Tongue (tissue), 2 donors: Measurements from ENCODE around the gene CHCHD3. TPM values are rescaled to one million over a fixed set of nuclear protein-coding genes. Genes with fewer than 3 reads are reported as not detected.
A peak's percentile ranks its signal among the peaks of the same experiment; 100 is the strongest.
"Not testable (repeated sequence)": the region's sequence is repeated elsewhere in the genome, so short reads cannot be mapped to it uniquely, and the experiment has no call there.

Experiments
- DNase-seq: peaks from one replicate; pipeline ENCODE4 v3.0.0-alpha.2; 2015
- total RNA-seq: library from RNA; depleted of rRNA; stranded (reverse); fragments of >200 nt; gene quantifications from one replicate; pipeline ENCODE4 v1.2.3, GENCODE V29; 2014

Gene CHCHD3
- total RNA-seq, 1 donor from 2014 or later = 123 TPM

DNA sequence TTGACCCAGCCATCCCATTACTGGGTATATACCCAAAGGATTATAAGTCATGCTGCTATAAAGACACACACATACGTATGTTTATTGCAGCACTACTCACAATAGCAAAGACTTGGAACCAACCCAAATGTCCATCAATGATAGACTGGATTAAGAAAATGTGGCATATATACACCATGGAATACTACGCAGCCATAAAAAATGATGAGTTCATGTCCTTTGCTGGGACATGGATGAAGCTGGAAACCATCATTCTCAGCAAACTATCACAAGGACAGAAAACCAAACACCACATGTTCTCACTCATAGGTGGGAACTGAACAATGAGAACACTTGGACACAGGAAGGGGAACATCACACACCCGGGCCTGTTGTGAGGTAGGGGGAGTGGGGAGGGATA lies 179.6 kb downstream of the CHCHD3 start:
- DNase-seq = not testable (repeated sequence)

DNA sequence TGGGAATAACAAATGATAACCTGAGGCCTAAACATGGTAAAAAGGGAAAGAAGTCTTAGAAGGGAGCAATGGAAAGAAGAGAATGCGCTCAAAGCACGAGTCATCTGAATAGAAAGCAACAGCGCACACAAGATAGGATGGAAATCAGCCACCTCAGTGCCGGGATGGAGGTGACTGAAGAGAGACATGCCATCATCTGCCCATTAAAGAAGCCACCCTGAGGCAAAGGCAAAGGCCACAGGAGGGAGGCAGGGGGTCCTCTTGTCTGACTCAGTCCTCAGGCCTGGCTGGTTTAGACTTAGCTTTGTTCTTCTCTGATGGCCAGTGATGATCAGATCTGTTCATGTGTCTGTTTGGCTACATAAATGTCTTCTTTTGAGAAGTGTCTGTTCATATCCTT lies 180.6 kb downstream of the CHCHD3 start:
- DNase-seq = no peak

DNA sequence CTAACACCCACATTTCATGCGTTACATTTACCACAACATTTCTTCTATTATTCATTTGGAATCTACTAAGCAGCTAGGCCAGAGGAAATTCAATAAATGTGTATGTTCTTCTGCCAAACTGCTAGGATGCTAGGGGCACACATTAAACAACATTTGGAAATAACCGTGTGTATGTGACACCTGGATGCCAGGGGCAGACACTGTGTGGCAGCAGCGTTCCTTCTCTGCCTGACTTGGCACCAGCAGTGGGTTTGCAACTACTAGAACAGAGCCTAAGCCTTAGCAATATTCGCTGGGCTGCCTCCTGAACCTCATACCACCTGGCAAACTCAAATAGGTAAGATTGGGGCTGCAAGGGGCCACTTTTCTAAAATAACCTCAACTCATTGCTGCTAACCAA lies 182.1 kb downstream of the CHCHD3 start:
- DNase-seq = no peak

DNA sequence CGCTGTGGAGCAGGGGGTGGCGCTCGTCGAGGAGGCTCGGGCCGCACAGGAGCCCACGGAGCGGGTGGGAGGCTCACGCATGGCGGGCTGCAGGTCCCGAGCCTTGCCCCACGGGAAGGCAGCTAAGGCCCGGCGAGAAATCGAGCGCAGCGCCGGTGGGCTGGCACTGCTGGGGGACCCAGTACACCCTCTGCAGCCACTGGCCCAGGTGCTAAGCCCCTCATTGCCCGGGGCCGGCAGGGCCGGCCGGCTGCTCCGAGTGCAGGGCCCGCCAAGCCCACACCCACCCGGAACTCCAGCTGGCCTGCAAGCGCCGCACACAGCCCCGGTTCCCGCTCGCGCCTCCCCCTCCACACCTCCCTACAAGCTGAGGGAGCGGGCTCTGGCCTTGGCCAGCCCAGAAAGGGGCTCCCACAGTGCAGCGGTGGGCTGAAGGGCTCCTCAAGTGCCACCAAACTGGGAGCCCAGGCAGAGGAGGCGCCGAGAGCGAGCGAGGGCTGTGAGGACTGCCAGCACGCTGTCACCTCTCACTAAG lies 183.2 kb downstream of the CHCHD3 start:
- DNase-seq = not testable (repeated sequence)

DNA sequence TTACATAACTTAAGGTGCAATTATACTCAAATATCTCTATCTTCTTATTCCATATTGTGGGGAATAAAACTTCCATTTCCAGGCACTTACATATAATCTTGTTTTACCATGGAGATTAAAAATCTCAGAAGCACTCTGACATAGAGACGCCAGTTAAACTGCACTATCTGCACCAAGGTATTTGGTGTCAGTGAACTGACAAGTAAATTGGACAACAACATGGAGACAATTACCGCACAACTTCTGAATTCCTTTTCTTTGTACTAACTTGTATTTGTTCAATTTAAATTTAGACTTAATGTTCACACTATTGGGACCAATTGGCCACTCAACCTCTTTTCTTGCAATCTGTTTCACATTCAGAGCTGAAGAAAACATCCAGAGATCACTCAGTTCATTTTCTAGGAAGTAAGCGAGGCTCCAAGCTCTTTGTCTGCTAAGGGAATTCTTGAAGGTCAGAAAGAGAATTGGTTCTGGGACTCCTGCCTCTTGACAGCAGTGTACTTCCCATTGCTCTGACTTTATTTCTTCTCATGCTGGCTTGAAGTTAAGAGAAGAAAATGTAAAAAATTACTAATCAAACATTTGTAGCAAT lies 184.7 kb downstream of the CHCHD3 start:
- DNase-seq = peak; percentile 11

DNA sequence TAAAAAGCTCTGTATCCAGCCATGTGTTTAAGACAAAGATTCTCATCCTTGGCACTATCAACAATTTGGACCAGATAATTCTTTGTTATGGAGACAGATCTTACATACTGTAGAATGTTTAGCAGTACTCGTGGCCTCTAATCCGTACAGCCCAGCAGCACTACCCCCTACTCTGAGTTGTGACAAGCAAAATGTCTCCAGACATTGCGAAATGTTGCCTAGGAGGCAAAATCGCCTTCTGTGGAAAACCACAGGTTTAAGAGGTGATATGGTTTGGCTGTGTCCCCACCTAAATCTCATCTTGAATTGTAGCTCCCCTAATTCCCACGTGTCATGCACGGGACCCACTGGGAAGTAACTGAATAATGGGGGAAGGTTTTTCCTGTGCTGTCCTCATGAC lies 186.7 kb downstream of the CHCHD3 start:
- DNase-seq = no peak

DNA sequence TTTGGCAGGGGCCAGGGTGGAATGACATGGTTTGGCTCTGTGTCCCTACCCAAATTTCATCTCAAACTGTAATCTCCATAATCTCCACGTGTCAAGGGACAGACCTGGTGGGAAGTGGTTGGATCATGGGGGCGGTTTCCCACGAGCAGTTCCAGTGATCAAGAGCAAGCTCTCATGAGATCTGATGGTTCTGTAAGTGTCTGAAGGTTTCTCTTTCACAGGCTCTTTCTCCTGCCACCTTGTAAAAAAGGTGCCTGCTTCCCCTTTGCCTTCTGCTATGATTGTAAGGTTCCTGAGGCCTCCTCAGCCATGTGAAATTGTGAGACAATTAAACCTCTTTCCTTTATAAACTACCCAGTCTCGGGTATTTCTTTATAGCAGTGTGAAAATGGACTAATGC lies 188.3 kb downstream of the CHCHD3 start:
- no peak for DNase-seq

DNA sequence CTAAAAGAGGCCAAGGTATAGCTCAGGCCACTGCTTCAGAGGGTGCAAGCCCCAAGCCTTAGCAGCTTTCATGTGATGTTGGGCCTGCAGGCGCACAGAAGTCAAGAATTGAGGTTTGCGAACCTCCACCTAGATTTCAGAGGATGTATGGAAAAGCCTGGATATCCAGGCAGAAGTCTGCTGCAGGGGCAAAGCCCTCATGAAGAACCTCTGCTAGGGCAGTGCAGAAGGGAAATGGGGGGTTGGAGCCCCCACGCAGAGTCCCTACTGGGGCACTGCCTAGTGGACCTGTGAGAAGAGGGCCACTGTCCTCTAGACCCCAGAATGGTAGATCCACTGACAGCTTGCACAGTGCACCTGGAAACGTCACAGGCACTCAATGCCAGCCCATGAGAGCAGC lies 189.1 kb downstream of the CHCHD3 start:
- not testable (repeated sequence) for DNase-seq

DNA sequence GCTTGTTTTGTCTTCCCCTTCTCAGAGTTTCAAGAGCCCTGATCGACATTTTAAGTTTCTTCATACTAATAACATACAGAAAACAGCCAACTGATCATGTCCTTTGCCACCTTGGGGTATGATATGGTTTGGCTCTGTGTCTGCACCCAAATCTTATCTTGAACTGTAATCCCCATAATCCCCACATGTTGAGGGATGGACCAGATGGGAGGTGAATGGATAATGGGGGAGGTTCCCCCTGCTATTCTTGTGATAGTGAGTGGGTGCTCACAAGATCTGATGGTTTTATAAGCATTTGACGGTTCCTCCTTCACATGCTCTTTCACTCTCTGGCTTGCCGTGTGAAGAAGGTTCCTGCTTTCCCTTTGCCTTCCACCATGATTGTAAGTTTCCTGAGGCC lies 190.3 kb downstream of the CHCHD3 start:
- DNase-seq = no peak

DNA sequence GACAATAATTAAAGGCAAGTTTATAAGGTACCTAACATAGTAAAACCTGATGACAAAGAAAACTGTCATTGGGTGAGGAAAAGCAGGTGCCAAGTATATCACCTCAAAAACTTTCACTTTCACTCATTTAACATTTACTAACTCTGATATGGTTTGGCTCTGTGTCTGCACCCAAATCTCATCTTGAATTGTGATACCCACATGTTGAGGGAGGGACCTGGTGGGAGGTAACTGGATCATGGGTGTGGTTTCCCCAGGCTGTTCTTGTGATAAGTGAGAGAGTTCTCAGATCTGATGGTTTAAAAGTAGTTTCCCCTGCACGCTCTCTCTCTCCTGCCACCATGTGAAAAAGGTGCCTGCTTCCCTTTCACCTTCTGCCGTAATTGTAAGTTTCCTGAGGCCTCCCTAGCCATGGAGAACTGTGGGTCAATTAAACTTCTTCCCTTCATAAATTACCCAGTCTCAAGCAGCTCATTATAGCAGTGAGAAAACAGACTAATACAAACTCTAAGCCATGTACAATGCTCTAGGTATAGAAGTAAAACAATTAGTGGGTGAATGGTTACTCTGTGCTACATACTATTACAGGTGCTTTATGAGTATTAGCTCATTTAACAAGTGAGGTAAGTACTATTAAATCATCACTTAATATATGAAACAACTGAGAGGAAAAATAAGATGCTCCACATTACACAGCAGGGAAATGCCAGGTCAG lies 199.0 kb downstream of the CHCHD3 start:
- no peak for DNase-seq

DNA sequence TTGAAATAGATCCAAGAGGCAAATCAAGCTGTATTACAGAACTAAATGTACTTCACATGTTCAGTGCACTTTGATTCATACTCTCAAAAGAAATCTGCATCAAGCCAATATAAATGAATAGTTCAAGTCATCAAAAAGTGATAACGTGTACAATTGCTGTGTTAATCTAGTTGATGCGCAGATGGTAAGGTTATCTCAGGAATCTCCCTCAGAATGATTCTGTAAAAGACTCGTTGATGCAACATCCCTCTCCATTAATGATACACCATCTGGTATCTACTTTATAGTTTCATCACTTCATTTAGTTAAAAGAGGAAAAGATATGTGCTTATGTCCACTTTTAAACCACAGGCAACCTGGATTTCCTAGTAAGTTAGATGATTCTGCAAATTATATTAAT lies 200.6 kb downstream of the CHCHD3 start:
- DNase-seq = no peak

DNA sequence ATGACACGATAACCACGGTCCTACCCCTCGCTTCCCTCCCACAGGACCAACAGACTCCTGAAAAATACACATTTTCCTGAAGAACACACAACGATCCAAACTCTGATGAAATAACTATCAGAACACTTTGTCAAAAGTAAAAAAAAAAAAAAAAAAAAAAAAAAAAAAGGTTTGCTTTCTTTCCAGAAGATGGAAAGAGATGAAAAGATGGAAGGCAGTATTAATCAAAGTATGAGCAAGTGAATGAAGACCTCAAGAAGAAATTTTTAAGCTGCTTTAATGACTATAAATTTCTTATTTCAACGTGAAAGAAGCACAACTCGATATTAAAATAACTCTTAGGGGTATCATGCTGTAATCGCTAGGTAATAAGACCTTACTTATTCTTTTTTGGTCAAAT lies 202.3 kb downstream of the CHCHD3 start:
- DNase-seq = no peak

DNA sequence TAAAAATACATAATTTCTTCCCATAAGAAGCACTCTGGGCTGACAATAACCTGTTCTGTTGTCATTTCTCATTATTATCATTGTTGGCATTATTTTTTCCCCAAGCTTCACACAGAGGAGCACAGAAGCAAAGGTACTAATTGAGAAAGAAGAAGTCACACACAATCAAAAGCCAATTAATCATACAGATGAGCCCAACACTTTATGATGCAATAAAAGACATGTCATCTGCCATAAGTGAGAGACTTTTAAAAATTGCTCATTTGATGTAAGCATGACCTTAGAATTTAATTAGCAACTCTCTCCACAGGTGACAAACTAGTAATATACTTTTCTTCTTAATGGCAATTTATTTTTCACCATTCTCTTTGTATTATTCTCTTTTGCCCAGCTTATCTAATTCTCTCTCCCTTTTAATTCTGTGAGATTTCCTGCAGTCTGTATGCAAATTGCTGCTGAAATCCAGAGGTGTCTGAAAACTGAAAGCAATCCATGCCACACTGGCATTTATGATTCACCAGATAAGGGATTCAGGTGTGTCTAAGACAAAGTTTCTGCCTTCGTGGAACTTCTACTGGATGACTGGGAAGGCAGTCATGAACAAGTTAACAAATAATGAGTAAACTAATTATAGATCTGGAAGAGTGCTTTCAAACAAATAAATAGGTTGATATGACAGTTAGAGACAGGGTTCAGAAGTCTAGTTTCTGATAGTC lies 203.5 kb downstream of the CHCHD3 start:
- DNase-seq = no peak

DNA sequence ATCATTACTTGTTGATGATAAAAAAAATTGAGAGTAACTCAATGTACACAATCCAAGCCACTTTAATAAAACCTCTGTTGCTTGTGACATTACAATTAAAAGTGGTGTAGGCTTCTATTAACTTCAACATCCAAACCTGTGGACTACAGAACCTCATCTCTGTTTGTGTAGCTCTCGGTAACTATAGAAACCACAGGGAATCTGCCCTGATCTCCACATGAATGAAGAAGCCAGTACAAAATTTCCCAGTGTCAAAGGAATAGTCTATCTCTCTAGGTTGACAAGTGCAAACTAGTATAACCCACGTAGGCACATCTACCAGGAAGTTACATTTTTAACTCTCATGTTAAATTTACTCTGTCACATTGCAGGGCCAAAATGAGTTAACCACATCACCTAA lies 204.3 kb downstream of the CHCHD3 start:
- no peak for DNase-seq

DNA sequence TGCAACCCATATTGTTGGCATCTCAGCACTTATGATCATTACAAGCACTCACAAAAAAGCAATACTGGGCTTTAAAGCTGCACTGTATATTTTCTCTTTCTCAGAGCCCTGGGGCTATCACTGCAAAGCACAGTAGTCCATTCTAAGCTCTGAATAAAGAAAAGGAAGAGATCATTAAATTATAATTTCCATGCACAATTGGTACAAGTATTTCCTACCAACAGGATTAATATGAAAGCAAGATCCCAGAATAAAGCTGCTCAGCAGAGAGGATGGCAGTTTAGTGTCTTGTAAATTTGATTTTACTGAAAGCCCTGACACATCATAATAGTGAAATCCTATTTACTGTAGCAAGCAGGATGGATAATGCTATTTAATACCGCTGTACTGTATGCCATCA lies 205.3 kb downstream of the CHCHD3 start:
- DNase-seq = no peak

DNA sequence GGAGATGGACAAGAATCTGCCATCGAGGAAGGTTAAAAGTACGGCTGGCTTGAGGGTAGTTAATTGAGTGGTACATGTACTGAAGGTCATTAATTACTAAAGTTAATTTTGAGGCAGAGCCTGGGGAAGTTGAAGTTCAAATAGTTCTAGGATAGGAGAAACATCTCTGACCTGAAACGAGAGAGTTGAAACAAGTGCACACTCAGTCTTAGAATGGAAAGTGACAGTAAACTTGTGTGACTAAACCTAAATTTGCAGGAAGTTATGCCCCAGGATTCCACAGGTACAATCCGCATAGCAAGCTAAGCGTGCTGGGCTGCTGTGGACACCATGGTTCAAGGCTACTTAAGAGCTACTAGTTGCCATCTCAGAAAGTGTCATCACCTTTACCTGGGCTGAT lies 209.9 kb downstream of the CHCHD3 start:
- no peak for DNase-seq

DNA sequence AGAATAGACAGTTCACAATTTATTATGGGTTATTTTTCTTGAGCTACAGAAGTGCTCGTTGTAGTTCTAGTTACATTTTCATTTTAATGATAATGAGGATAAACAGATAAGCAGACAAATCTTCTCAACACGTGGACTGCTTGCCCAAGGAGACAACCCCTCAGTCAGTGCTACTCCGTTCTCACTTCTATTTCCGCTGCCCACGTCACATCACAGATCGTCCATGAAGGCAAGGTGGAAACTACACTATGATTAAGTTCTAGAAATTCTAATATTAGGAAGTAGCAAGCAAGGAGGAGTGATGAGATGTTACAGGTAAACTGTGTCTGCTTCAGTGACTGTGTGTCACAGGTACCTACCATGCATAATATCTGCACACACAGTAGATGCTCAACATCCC lies 210.5 kb downstream of the CHCHD3 start:
- no peak for DNase-seq

DNA sequence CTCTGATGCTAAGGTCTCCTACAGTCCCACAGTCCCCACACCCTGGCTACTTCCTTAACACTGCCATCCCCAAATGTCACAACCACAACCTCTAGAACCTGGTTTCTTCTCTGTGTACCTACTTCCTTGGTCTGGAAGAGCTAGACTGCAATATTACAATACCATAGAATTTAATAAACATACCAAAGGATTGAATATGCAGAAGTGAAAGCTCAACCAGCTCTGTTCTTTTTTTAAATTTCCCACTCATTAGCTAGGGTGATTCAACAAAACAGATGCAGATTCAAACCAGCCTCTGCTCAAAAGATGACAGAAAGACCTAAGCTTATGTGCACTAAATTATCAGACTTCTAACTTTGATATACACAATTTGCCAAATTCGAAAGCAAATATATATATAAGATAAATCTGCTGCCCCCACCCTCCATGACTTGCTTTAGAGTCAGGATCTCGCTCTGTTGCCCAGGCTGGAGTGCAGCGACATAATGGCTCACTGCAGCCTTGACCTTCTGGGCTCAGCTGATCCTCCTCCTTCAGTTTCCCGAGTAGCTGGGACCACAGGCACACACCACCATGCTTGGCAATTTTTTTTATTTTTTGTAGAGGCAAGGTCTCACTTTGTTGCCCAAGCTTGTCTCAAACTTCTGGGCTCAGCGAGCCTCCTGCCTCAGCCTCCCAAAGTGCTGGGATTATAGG lies 212.6 kb downstream of the CHCHD3 start:
- no peak for DNase-seq

DNA sequence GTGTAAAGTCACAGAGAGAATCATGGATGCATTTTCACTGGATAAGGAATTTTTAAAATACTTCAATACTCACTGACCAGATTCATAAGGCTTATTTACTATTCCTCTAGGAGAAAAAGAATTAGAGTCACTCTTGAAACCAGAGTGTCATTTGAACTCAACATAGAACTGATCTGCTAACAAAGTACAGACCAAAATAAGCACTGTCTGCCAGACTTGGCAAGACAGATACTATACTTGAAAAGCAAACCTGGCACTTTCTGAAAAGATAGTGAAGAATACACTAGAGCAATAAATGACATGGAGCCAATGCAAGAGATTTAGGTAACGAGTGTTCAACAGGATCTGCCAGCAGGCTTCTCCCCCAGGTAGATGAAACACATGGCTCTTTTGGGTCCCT lies 215.3 kb downstream of the CHCHD3 start:
- no peak for DNase-seq

DNA sequence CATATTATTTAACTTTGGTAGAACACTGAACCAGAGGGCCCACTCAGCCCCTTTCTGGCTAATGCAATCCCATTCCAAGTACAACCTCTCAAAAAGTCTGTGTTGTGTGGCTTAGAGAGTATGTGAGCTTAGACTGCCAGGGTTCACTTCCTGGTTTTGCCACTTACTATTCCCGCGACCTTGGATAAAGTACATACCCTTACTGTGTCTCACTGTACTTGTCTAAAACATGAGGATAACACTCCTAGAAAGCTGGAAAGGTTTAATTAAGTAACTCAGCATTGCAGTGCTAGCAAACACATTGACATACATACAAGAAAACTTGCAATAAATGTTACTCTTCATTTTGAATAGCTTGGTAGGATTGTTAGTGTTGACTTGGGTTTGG lies 215.8 kb downstream of the CHCHD3 start:
- DNase-seq = no peak

DNA sequence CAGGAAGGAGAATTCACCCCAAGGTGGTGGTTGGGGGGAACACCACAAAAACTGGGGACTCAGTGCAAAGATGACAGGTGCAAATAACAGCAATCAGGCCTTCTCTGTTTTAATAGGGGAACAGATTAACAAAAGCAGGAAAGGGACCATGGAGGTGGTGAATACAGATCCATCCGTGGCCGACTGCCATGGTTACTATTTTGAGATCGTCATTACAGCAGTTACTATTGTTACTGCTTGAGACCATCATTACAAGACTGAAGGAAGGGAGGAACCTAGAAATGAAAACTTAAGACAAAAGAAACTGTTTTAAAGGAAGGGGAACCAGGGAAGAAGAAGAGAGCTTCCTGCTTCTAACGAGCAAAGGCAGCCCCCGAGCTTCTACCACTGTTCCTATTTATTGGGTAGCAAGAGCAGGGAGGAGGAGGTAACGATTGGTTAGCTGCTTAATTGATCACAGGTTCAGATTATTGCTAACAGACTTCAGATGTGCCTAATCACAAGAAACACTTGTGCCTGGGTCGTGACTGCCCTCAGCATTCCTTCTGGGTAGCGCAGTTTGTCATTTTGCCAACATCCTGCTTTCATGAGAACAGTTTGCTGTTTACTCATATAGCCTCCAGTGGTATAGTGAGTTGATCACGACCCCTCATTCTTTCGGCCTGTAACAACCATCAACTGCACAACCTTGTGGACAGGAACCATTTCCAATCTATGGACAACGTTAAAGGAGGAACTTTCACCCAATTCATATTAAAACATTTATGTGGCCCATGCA lies 216.3 kb downstream of the CHCHD3 start:
- peak; percentile 13 for DNase-seq

DNA sequence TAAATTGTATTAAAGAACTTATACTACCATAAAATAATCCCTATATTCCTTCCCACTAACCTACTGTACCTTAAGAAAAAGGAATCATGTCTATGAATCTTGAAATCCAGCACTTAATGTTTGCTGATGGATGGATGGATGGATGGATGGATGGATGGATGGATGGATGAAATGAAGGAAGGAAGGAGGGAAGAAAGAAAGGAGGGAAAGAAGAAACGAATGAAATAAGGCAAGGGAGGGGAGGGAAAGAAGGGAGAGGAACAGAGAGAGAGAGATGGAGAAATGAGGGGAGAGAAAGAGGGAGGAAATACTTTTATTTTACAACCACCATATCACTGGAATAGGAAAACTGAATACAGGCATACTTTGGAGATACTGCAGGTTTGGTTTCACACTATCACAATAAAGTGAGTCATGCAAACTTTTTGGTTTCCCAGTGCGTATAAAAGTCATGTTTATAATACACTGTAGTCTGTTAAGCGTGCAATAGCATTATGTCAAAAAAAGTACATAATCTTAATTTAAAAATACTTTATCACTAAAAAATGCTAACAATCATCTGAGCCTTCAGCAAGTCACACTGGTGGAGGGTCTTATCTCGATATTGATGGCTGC lies 219.8 kb downstream of the CHCHD3 start:
- no peak for DNase-seq
